ENCODE results near the gene GJB1. TPM values are rescaled to one million over a fixed set of nuclear protein-coding genes. Genes with fewer than 3 reads are reported as not detected.
A peak's percentile ranks its signal among the peaks of the same experiment; 100 is the strongest.

The GJB1 gene
- total and polyA plus RNA-seq, 9 of the 15 experiments (the other 6 are each of a cell fraction or from before 2014, with no cell fraction given) = 0.11 TPM; not detected in 8

DNA sequence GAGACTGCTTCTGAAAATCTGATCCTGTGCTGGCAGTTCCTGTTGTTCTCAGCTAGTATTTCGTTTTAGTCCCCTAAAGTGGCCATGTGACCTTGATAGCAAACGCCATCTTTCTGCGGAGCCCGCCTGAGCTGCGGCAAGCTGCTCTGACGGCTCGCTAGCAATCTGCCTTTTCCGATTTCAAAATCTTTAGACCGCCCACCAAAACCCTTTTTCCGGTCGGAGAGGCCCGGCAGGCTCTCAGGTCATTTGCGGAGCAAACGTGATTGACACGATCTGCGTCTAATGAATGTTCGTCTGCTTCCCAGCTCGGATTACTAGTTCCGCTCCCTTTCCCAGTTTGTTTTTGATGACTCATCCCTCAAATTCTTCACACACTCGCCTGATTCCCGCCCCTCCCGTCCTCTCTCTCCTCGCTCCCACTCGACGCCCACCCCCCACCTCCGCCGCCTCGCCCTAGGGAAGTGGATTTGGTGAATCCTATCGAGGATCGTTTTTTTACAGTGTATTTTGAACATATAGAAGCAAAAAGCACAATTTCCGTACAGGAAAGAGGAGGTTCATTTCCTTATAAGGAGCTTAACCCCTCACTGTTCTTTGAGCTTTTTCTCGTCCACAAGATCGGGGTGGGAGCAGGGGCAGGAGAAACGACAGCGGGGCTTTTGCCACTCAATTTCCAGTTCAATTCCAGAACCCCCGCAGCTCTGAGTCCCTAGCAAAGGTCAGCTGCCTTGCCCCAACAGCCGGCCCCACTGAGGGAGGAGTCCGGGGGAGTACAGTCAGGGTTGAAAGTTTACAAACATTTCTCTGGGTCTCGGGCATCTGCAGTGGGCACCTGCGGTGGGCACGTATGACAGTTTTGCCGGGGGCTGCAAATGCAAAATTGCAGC is 40.9 kb upstream of the GJB1 start (continued):
- no peak for TF ChIP-seq ZNF79 (CRISPR knock-in tag; IDR thresholded peaks at IDR 0.05; ENCODE audit: low read depth)
- TF ChIP-seq POLR2AphosphoS5 (IDR thresholded peaks at IDR 0.05; ENCODE audit: control insufficient read depth, insufficient read depth, low read depth, low read length) = peak; percentile 86
- TF ChIP-seq STAG1 (CRISPR knock-in tag; IDR thresholded peaks at IDR 0.05; ENCODE audit: borderline replicate concordance) = no peak
- peak; percentile 82 for TF ChIP-seq RBFOX2 (IDR thresholded peaks at IDR 0.05; ENCODE audit: low read depth, low read length)
- no peak for TF ChIP-seq KLF13 (tag; IDR thresholded peaks at IDR 0.05; ENCODE audit: borderline replicate concordance, low read depth)
- peak; percentile 94 for TF ChIP-seq GABPA (tag; conservative IDR thresholded peaks at IDR 0.05; ENCODE audit: low read depth)
- TF ChIP-seq GTF2A2 (tag; IDR thresholded peaks at IDR 0.05) = no peak
- 0 out of 2 replicates have a peak, but pooled peaks have one; percentile 43 for TF ChIP-seq E2F1 (CRISPR knock-in tag; IDR thresholded peaks at IDR 0.05)
- no peak for TF ChIP-seq ZFP36 (IDR thresholded peaks at IDR 0.05; ENCODE audit: low read depth, low read length, partially characterized antibody)
- TF ChIP-seq ETS2 (tag; IDR thresholded peaks at IDR 0.05; ENCODE audit: borderline replicate concordance, poor library complexity, severe bottlenecking) = no peak
- TF ChIP-seq, protein P1, sequence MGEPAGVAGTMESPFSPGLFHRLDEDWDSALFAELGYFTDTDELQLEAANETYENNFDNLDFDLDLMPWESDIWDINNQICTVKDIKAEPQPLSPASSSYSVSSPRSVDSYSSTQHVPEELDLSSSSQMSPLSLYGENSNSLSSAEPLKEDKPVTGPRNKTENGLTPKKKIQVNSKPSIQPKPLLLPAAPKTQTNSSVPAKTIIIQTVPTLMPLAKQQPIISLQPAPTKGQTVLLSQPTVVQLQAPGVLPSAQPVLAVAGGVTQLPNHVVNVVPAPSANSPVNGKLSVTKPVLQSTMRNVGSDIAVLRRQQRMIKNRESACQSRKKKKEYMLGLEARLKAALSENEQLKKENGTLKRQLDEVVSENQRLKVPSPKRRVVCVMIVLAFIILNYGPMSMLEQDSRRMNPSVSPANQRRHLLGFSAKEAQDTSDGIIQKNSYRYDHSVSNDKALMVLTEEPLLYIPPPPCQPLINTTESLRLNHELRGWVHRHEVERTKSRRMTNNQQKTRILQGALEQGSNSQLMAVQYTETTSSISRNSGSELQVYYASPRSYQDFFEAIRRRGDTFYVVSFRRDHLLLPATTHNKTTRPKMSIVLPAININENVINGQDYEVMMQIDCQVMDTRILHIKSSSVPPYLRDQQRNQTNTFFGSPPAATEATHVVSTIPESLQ (CRISPR knock-in tag; IDR thresholded peaks at IDR 0.05) = no peak
- TF ChIP-seq CHD2 (IDR thresholded peaks at IDR 0.05; ENCODE audit: low read depth, low read length) = peak; percentile 55
- no peak for TF ChIP-seq E4F1 (CRISPR knock-in tag; IDR thresholded peaks at IDR 0.05; ENCODE audit: borderline replicate concordance)
- TF ChIP-seq SAP30 (IDR thresholded peaks at IDR 0.05; ENCODE audit: borderline replicate concordance, insufficient read depth, low read depth, low read length, poor library complexity, severe bottlenecking) = no peak
- TF ChIP-seq, protein P2, sequence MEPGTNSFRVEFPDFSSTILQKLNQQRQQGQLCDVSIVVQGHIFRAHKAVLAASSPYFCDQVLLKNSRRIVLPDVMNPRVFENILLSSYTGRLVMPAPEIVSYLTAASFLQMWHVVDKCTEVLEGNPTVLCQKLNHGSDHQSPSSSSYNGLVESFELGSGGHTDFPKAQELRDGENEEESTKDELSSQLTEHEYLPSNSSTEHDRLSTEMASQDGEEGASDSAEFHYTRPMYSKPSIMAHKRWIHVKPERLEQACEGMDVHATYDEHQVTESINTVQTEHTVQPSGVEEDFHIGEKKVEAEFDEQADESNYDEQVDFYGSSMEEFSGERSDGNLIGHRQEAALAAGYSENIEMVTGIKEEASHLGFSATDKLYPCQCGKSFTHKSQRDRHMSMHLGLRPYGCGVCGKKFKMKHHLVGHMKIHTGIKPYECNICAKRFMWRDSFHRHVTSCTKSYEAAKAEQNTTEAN (CRISPR knock-in tag; IDR thresholded peaks at IDR 0.05) = no peak
- TF ChIP-seq NFE2L1 (tag; IDR thresholded peaks at IDR 0.05; ENCODE audit: borderline replicate concordance, low read depth) = peak; percentile 91
- peak; percentile 95 for TF ChIP-seq MYBL2 (IDR thresholded peaks at IDR 0.05; ENCODE audit: low read depth)
- TF ChIP-seq MYBL2 (CRISPR knock-in tag; IDR thresholded peaks at IDR 0.05; ENCODE audit: borderline replicate concordance) = no peak
- no peak for TF ChIP-seq ZNF583 (CRISPR knock-in tag; IDR thresholded peaks at IDR 0.05)

All from K562 (cell line).